Tibial nerve (tissue), 4 donors: Measurements from ENCODE around the gene PRDM2. TPM values are rescaled to one million over a fixed set of nuclear protein-coding genes. Genes with fewer than 3 reads are reported as not detected.

ENCODE experiments used
- DNase-seq, 2 donors: peaks; one replicate each; pipeline ENCODE4 v3.0.0-alpha.2; 2019; ENCODE audit warnings: low spot score in 2 of 2
- H3K27ac ChIP-seq, 4 donors: fragments of 200-600 bp; sonication (generic) in 3 of 4; one replicate each; pipeline ENCODE4 v1.5.1; 2017 to 2019; ENCODE audit warnings: mild to moderate bottlenecking in 1 of 4
- H3K27me3 ChIP-seq, 2 donors: fragments of 200-600 bp; sonication (generic) in 1 of 2; one replicate each; pipeline versions ENCODE4 v1.5.1 to v1.6.0; 2017 to 2019
- H3K36me3 ChIP-seq, 3 donors: fragments of 200-600 bp; sonication (generic); one replicate each; pipeline ENCODE4 v1.5.1; 2018 to 2019
- H3K4me1 ChIP-seq, 4 donors: fragments of 200-600 bp; sonication (generic) in 3 of 4; one replicate each; pipeline ENCODE4 v1.5.1; 2017 to 2019
- H3K4me3 ChIP-seq, 4 donors: fragments of 200-600 bp; sonication (generic) in 3 of 4; one replicate each; pipeline ENCODE4 v1.5.1; 2017 to 2019; ENCODE audit warnings: mild to moderate bottlenecking in 1 of 4, moderate library complexity in 1 of 4
- H3K9me3 ChIP-seq, 4 donors: fragments of 200-600 bp; sonication (generic) in 3 of 4; one replicate each; pipeline ENCODE4 v1.5.1; 2017 to 2019
- EP300 ChIP-seq, 2 donors: sonication (generic); formaldehyde crosslinking; IDR thresholded peaks; one replicate each; pipeline ENCODE4 v1.6.1; 2017; ENCODE audit warnings: antibody characterized with exemption in 2 of 2, mild to moderate bottlenecking in 1 of 2
- POLR2A ChIP-seq, 2 donors: fragments of 450-650 bp; IDR thresholded peaks; one replicate each; pipeline ENCODE4 v1.6.1; 2017; ENCODE audit warnings: antibody characterized with exemption in 2 of 2, mild to moderate bottlenecking in 2 of 2, moderate library complexity in 2 of 2
- WGBS, 2 donors: methylation state at CpG; one replicate each; pipeline ENCODE4 v1.1.5; 2018; 5-methylcytosine and 5-hydroxymethylcytosine counted together
- total RNA-seq, 4 donors: library from RNA; depleted of rRNA; stranded (reverse); fragments of >200 nt; gene quantifications; one replicate each; pipeline ENCODE4 v1.1.0, GENCODE V29; 2016
- TF ChIP-seq, protein P1 (sequence below), 5 experiments: fragments of 200-600 bp in 3 of 5; fragments of 450-650 bp in 2 of 5; sonication (generic) in 3 of 5; IDR thresholded peaks; one replicate each; pipeline ENCODE4 v1.5.1; 2016 to 2019; ENCODE audit warnings: antibody characterized with exemption in 5 of 5, mild to moderate bottlenecking in 3 of 5, moderate library complexity in 2 of 5

PRDM2 gene
- total RNA-seq, 4 donors from 2014 or later = 26.4 to 48.8 (median 46.5) TPM

GRCh38 chr1:13769212-13769611, 69.2 kb downstream of the PRDM2 start:
- no peak overlapping the region for H3K27ac ChIP-seq

GRCh38 chr1:13769830-13770229, 69.8 kb downstream of the PRDM2 start:
- H3K36me3 ChIP-seq = peaks cover 0 to 17% (median 0%) of the 10 kb centered on the region in 3 donors
- no peak for DNase-seq
- WGBS, 2 donors = 96 to 97% methylated on average over 5 of the region's 5 CpGs
- TF ChIP-seq, protein P1, sequence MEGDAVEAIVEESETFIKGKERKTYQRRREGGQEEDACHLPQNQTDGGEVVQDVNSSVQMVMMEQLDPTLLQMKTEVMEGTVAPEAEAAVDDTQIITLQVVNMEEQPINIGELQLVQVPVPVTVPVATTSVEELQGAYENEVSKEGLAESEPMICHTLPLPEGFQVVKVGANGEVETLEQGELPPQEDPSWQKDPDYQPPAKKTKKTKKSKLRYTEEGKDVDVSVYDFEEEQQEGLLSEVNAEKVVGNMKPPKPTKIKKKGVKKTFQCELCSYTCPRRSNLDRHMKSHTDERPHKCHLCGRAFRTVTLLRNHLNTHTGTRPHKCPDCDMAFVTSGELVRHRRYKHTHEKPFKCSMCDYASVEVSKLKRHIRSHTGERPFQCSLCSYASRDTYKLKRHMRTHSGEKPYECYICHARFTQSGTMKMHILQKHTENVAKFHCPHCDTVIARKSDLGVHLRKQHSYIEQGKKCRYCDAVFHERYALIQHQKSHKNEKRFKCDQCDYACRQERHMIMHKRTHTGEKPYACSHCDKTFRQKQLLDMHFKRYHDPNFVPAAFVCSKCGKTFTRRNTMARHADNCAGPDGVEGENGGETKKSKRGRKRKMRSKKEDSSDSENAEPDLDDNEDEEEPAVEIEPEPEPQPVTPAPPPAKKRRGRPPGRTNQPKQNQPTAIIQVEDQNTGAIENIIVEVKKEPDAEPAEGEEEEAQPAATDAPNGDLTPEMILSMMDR (IDR thresholded peaks at IDR 0.05) = no peak
- TF ChIP-seq POLR2A (IDR thresholded peaks at IDR 0.05) (no peak), EP300 (IDR thresholded peaks at IDR 0.05) (no peak)
- H3K4me3 ChIP-seq = no peak overlapping the region
- H3K4me1 ChIP-seq = peaks cover 0 to 38% (median 6%) of the 10 kb centered on the region in 4 donors
- H3K9me3 ChIP-seq = no peaks in the 10 kb centered on the region
- no peaks in the 10 kb centered on the region for H3K27me3 ChIP-seq
- H3K27ac ChIP-seq = no peak overlapping the region

More at GRCh38 chr1:13769212-13769611, 69.2 kb downstream of the PRDM2 start:
- DNase-seq = no peak
- H3K9me3 ChIP-seq = no peaks in the 10 kb centered on the region
- peaks cover 0 to 44% (median 11%) of the 10 kb centered on the region in 4 donors for H3K4me1 ChIP-seq
- TF ChIP-seq, protein P1 (IDR thresholded peaks at IDR 0.05) = no peak
- no peak for TF ChIP-seq EP300 (IDR thresholded peaks at IDR 0.05)
- no peak for TF ChIP-seq POLR2A (IDR thresholded peaks at IDR 0.05)
- 80 to 81% methylated on average over 5 of the region's 5 CpGs for whole genome bisulfite sequencing, 2 donors
- no peaks in the 10 kb centered on the region for H3K27me3 ChIP-seq
- H3K36me3 ChIP-seq = peaks cover 0 to 11% (median 0%) of the 10 kb centered on the region in 3 donors
- no peak overlapping the region for H3K4me3 ChIP-seq

GRCh38 chr1:13770743-13771142, 70.8 kb downstream of the PRDM2 start:
- TF ChIP-seq, protein P1 (IDR thresholded peaks at IDR 0.05) = no peak
- TF ChIP-seq EP300 (IDR thresholded peaks at IDR 0.05) (no peak), POLR2A (IDR thresholded peaks at IDR 0.05) (no peak)
- DNase-seq = no peak
- Histone ChIP-seq H3K27me3 (no peaks in the 10 kb centered on the region), H3K36me3 (peaks cover 0 to 26% (median 0%) of the 10 kb centered on the region in 3 donors), H3K9me3 (no peaks in the 10 kb centered on the region), H3K4me3 (no peak overlapping the region), H3K4me1 (peaks cover 0 to 29% (median 5%) of the 10 kb centered on the region in 4 donors), H3K27ac (no peak overlapping the region)
- 68 to 69% methylated on average over 3 of the region's 3 CpGs for WGBS, 2 donors

- H3K27ac ChIP-seq = no peak overlapping the region
- H3K4me1 ChIP-seq = peaks cover 0 to 21% (median 5%) of the 10 kb centered on the region in 4 donors
- DNase-seq = no peak
- WGBS, 2 donors = 73 to 76% methylated on average over 5 of the region's 5 CpGs
- H3K36me3 ChIP-seq = peaks cover 0 to 36% (median 7%) of the 10 kb centered on the region in 3 donors
- H3K9me3 ChIP-seq = no peaks in the 10 kb centered on the region
- H3K4me3 ChIP-seq = no peak overlapping the region
- H3K27me3 ChIP-seq = no peaks in the 10 kb centered on the region
- TF ChIP-seq EP300 (IDR thresholded peaks at IDR 0.05) = no peak
- TF ChIP-seq, protein P1 (IDR thresholded peaks at IDR 0.05) = no peak
- TF ChIP-seq POLR2A (IDR thresholded peaks at IDR 0.05) = no peak
These were observed 71.8 kb downstream of the PRDM2 start for GRCh38 chr1:13771745-13772144.

DNA sequence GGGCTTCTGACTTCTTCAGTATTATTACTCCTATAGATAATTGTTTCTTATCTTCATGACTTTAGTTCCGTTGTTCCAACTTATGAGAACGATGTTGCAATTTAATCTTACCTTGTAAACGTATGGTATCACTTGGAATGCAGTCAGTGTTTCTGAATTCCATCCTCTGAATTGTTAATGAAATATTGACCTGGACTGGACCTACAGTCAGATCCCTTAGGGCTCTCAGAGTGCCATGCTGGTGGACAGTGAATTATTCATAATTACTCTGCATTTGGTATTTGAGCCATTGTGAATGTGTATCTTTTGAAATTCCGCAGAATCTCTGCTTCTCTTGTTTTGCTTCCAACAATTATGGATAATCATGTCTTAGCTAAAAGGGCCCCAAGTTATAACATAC, 72.3 kb downstream of the PRDM2 start:
- Histone ChIP-seq H3K36me3 (peaks cover 0 to 42% (median 7%) of the 10 kb centered on the region in 3 donors), H3K4me3 (no peak overlapping the region), H3K4me1 (peaks cover 0 to 21% (median 3%) of the 10 kb centered on the region in 4 donors), H3K9me3 (no peaks in the 10 kb centered on the region), H3K27ac (no peak overlapping the region), H3K27me3 (no peaks in the 10 kb centered on the region)
- TF ChIP-seq EP300 (IDR thresholded peaks at IDR 0.05) (no peak), POLR2A (IDR thresholded peaks at IDR 0.05) (no peak)
- TF ChIP-seq, protein P1 (IDR thresholded peaks at IDR 0.05) = no peak
- 82 to 91% methylated on average over 4 of the region's 4 CpGs for WGBS, 2 donors
- no peak for DNase-seq
